HepG2 (cell line): ENCODE results near the gene ATP2B2.

Source experiments
- SETDB1 ChIP-seq: sonication (generic); formaldehyde crosslinking; IDR thresholded peaks from 2 replicates; pipeline ENCODE4 v1.5.1; 2020; ENCODE audit warnings: missing genetic modification reagents, mild to moderate bottlenecking, borderline replicate concordance
- ZNF543 ChIP-seq: sonication (generic); formaldehyde crosslinking; IDR thresholded peaks from 2 replicates; pipeline ENCODE4 v1.4.0; 2020; ENCODE audit warnings: mild to moderate bottlenecking, missing genetic modification reagents
- TF ChIP-seq, protein P1 (sequence below): sonication (generic); formaldehyde crosslinking; IDR thresholded peaks from 2 replicates; pipeline ENCODE4 v1.8.0; 2022; ENCODE audit warnings: mild to moderate bottlenecking, missing genetic modification reagents, borderline replicate concordance

DNA sequence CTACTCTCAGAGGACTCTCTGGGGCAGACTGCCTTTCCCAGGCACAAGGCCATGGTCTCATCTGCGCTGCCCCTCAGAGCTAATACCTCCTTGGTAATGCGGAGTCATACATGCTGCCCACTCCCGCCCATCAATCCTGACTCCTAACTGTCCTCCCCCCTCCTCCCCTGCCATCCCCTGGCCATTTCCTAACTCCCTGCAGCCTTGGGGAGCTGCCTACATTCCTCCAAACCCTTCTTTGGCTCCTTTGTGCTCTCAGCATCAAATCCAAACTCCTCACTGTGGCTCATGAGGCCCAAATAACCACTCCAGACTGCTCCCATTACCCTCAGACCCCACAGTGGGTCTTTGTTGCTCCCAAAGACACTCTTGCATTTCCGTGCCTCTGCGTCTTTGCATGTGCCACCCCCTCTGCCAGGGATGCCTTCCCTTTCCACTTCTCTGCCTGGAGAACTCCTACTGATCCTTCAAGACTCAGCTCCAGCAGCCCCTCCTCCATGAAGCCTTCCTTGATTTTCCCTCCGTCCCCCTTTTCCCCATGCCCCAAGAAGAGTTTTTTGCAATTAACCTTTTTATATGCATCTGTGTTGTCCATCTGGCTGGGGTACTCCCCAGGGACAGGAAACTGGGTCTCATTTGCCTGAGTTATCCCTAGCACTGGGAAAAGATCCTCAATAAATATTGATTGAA, 5.5 kb upstream of the ATP2B2 start:
- TF ChIP-seq SETDB1 (CRISPR knock-in tag), result no peak
- TF ChIP-seq, protein P1, sequence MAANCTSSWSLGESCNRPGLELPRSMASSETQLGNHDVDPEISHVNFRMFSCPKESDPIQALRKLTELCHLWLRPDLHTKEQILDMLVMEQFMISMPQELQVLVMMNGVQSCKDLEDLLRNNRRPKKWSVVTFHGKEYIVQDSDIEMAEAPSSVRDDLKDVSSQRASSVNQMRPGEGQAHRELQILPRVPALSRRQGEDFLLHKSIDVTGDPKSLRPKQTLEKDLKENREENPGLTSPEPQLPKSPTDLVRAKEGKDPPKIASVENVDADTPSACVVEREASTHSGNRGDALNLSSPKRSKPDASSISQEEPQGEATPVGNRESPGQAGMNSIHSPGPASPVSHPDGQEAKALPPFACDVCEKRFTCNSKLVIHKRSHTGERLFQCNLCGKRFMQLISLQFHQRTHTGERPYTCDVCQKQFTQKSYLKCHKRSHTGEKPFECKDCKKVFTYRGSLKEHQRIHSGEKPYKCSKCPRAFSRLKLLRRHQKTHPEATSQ (CRISPR knock-in tag), result no peak
- no peak for TF ChIP-seq ZNF543 (CRISPR knock-in tag)
